ENCODE results near the gene SPAG16.

SPAG16 gene

DNA sequence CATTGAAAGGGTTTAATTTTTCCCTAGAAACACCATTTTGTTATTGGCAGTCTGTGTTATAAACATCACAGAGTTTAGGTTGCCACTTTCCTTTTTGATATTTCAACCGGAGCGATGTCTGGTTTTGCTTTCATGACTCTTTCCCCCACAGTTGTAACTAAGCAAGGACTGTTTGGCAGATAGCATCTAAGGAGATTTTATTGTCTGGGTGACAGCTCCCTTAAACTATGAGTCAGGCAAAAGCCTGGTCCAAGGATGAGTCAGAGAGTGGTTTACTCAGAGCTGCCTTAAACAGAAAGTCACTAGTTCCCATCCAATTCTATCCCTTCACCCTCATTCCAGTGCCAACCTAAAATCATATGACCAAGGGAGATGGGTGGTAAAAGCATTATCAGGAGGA is 785.0 kb downstream of the SPAG16 start:
- DNase-seq, result peak in 7 of 56 donors; percentile 1 to 17 (median 6)

- no peak for DNase-seq
Observed at GRCh38 chr2:214075456-214075855, 791.2 kb downstream of the SPAG16 start.

DNA sequence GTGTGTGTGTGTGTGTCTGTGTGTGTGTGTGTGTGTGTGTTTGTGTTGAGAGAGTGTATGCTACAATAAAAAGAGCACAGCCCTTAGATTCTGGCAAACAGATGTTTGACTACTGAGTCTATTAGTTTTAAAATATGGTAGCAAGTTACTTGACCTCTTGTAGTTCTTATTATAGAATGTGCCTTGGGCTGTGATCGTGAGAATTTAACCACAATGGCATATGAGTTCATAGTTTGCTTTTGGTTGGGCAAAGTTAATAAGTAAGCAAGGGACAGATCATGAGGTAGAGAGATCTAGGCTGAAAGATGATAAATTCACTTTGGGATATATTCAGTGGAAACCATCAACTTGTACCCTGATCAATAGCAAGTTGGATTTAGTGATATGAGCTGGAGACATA is 792.3 kb downstream of the SPAG16 start:
- no peak for DNase-seq

DNA sequence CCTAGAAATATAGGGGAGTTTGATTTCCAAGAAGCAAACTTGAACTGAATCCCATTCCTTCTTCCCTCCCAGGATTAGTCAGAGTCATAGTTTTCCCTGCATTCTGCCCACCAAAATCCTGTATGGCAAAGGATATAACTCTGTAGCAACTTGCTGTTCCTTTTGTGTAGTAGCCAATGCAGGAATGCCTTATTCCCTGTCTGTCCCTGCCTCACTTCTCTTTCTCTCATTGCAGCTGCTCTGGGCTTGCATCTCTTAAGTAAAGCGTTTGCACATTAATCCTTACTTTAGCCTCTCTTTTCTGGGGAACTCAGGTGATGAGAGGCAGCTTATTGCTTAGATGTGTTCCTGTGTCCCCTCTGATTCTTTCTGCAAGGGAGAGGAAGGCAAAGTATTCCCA is 793.5 kb downstream of the SPAG16 start:
- DNase-seq, result no peak

DNA sequence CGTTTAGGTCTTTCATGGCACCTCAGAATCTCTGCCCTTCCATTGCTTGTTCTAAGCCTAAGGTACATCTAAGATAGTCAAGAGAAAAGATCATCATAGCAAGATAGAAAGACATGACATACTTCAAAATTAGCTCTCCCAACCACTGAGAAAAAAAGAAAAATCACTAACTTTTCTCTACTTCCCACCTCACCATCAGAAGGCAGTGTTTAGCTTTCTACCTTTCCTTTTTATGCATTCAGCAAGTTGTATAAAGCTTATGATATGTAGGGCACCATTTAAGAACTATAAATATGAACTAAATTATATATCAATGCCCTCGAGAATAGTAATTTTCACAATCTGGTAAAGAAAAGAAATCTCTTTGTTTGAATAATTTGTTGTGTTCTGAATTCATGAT is 794.8 kb downstream of the SPAG16 start:
- DNase-seq, result no peak

- DNase-seq, result no peak
Observed at GRCh38 chr2:214088536-214088935, 804.3 kb downstream of the SPAG16 start.

GRCh38 chr2:214096208-214096715 is 812.0 kb downstream of the SPAG16 start:
- DNase-seq, result no peak

DNA sequence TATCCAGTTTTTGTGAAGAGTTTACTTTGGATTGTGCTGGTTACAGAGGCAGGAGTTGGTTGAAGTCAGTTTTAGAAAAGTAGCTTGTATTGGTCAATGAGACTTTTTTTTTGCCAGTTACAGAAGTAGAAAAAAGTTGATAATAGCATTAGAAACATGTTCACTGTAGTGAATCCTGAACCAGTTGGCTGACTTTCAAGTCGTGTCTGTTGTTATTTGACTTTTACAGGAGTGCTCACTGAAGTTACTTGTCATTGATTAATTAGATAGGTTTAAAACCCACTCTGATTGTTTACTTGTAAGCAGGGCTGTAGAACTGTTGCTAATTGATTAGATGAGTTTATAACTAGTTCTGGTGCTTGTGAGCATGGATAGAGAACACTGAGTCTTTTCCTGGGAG is 814.5 kb downstream of the SPAG16 start:
- no peak for DNase-seq

GRCh38 chr2:214100488-214100887 is 816.2 kb downstream of the SPAG16 start:
- DNase-seq, result no peak

DNA sequence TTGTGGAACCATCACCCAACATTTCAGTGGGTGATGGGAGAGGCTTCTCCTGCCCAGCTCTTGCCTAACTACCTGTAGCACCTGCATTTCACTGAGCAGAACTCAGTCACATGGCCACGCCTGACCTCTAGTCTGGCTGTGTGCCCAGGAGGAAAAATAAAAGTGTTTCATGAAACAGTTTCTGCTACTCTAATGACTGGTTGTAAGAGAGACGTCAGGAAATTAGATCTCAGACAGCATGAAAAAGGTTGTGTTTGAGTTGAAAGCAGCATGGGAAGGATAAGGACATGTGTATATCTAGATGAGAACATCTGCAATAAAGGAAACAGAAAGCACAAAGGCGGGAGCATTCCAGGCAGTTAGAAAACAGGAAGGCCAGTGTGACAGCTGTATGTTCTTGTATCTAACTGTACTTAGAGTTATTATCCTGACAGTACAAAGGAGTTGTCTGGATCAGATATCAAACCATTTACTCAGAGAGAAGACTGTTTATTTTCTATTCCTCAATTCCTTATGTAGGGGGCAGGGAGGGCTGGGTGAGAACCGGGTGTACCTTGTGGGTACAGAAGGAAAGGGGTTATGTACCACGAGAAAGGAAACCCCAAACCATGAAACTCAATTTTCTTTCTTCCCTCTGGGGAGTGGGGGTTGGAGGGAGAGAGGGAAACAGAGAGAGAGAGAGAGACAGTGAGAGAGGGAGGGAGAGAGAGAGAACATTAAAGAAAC is 819.2 kb downstream of the SPAG16 start:
- no peak for DNase-seq

DNA sequence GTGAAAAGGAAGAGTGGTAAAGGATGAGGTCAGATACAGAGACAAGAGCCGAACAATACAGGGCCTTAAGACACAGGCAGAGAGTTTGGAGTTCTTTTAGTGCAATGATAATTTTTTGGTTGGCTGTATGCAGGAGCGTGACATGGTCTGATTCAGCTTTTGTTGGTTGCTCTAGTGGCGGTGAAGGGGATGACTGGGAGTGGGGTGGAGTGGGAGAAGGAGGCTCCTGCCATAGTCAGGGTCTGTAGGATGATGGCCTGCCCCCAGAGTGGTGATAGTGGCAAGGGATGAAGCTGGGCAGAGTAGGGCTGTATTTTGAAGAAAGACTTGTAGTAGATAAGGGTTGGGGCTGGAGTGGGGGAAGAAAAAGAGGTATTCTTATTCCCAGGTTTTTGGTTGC is 820.0 kb downstream of the SPAG16 start:
- DNase-seq, result no peak

DNA sequence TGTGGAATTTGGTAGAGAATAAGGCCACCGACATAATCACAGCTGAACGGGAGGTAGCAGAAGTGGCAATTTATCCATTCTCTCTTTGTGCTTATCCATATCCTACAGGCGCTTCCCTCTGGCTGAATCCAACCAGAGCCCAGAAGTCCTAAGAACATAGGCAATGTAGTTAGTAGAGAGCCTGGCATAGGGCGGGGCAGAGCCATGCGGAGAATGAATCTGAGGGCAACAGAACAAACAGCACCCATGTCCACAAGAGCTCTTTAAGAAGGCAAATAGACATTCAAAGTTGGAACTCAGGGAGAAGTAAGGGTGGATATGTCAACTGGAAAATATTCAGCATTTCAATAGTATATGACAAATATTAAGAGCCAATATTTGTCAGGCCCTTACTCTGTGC is 820.7 kb downstream of the SPAG16 start:
- DNase-seq, result no peak

- no peak for DNase-seq
Observed at GRCh38 chr2:214107726-214108125, 823.5 kb downstream of the SPAG16 start.

DNA sequence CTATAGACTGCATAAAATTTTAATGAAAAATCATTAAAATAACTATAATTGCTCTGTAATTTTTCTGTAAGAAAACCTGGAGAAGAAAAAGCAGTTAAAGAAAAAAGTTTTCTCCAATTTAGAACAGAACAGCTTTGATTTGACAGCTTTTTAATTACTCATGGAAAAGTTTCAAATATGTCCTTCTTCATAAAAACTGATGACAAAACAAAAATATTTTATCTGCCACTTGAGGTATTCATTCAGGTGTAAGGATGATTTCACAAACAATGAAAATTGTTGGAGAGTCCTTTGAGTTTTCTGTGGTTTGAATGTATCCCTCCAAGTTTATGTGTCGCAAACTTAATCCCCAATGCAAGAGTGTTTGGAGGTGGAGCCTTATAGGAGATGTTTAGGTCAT is 824.3 kb downstream of the SPAG16 start:
- no peak for DNase-seq

DNA sequence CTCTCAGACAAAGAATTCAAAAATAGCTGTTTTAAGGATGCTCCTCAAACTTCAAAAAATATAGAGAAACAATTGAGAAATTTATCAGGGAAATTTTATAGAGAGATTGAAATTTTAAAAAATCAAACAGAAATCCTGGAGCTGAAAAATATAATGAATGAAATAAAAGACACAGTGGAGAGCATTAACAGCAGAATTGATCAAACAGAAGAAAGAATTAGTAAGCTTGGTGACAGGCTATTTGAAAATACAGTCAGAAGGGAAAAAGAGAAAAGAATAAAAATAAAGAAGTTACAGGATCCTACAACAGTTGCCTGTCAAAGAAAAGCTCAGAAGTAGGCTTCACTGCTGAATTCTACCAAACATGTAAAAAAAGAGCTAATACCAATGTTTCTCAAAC is 832.8 kb downstream of the SPAG16 start:
- no peak for DNase-seq

DNA sequence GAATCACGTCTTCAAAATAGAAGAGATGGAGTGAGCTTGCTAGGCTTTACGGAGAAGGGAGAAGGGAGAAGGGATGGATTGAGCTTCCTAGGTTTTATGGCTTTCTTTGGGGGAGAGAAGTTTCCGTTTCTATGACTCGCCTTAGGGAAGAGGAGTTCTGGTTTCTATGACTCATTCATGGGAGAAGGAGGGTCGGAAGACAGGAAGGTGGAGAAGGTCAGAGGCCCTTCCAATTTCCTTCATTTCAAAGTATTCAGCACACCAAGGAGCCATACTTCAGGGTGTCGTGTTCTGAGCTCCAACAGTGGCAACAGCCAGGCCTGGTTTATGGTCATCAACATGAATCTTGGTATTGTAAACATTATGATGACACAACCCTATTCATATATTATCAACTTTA is 841.9 kb downstream of the SPAG16 start:
- no peak for DNase-seq

GRCh38 chr2:214127170-214127569 is 842.9 kb downstream of the SPAG16 start:
- DNase-seq, result no peak

- peak in 1 of 56 donors; percentile 3 for DNase-seq
Observed at GRCh38 chr2:214127571-214127970, 843.3 kb downstream of the SPAG16 start.

- DNase-seq, result no peak
Observed at GRCh38 chr2:214128040-214128439, 843.8 kb downstream of the SPAG16 start.

DNA sequence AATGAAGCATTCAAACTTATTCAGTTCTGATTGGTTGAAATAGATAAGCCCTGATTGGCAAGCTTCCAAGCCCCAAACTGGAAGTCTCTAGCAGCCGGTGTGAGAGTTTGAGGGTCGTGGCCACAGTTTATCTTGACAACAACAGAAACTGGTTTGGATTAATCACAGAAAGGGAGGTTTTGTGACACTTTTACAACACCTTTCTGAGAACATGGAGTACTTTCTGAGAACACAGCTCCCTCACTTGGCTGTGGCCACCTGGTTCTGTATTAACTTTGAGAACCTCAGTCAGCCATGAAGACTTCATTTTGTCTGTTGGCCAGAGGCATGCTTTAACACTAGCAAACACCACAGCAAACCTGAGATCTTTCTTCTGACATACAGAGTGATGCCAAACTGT is 845.9 kb downstream of the SPAG16 start:
- no peak for DNase-seq

GRCh38 chr2:214135966-214136365 is 851.7 kb downstream of the SPAG16 start:
- DNase-seq, result no peak

GRCh38 chr2:214138779-214139178 is 854.5 kb downstream of the SPAG16 start:
- DNase-seq, result no peak

DNA sequence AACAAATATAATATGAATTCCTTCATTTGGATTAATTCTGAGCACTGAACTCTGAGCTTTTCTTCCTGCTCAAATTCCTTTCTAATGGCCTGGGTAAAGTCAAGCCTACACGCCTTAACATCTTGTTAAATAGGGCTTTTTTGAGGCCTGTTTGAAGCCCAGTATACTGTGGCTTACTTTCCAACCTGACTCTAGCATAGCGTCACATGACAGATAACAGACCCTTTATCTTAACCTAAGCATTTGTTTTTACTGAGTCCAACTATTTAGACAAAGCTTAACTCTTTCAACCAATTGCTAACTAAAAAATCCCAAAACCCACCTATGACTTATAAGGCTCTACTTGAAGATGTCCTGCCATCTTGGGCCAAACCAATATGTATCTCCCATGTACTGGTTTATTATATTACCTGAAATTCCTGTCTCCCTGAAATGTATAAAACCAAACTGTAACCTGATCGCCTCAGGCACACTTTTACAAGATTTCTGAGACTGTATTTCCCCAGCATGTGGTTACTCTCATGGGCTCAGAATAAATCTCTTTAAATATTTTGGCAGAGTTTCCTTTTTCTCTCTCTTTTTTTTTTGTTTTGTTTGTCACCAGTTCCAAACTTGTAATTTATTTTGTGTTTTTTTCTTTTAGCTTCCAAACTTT is 855.5 kb downstream of the SPAG16 start:
- DNase-seq, result no peak

Measured in amygdala (tissue), 56 donors.